Stomach (tissue), 9 donors: ENCODE data around the gene CHCT1. TPM values are rescaled to one million over a fixed set of nuclear protein-coding genes. Genes with fewer than 3 reads are reported as not detected.

Source experiments
- DNase-seq, 2 donors: peaks; one replicate each; pipeline versions ENCODE4 v3.0.0 to v3.0.0-alpha.2; 2013 to 2019
- H3K27ac ChIP-seq, 5 donors: fragments of 200-600 bp in 4 of 5; sonication (generic) in 4 of 5; one replicate each; pipeline ENCODE4 v1.5.1; 2013 to 2019; ENCODE audit warnings: mild to moderate bottlenecking in 1 of 5, moderate library complexity in 1 of 5
- H3K27me3 ChIP-seq, 3 donors: fragments of 200-600 bp; sonication (generic); one replicate each; pipeline ENCODE4 v1.5.1; 2017 to 2019; ENCODE audit warnings: mixed run types in 1 of 3
- H3K36me3 ChIP-seq, 4 donors: fragments of 200-600 bp; sonication (generic); 1 replicate in 3 of 4; 2 replicates in 1 of 4; pipeline ENCODE4 v1.5.1; 2016 to 2019
- H3K4me1 ChIP-seq, 4 donors: fragments of 200-600 bp; sonication (generic); one replicate each; pipeline ENCODE4 v1.5.1; 2016 to 2019
- H3K4me3 ChIP-seq, 4 donors: fragments of 200-600 bp; sonication (generic) in 3 of 4; one replicate each; pipeline ENCODE4 v1.5.1; 2016 to 2019; ENCODE audit warnings: mild to moderate bottlenecking in 1 of 4
- H3K9me3 ChIP-seq, 4 donors: fragments of 200-600 bp; sonication (generic); one replicate each; pipeline ENCODE4 v1.5.1; 2016 to 2019
- CTCF ChIP-seq, 7 experiments: fragments of 450-650 bp in 4 of 7; fragments of 200-600 bp in 3 of 7; sonication (generic) in 3 of 7; IDR thresholded peaks; one replicate each; pipeline ENCODE4 v1.5.1; 2016 to 2019; ENCODE audit warnings: antibody characterized with exemption in 7 of 7, control low read depth in 2 of 7, mild to moderate bottlenecking in 1 of 7
- EP300 ChIP-seq: sonication (generic); formaldehyde crosslinking; IDR thresholded peaks from one replicate; pipeline ENCODE4 v1.6.1; 2017; ENCODE audit warnings: antibody characterized with exemption
- POLR2A ChIP-seq, 4 donors: fragments of 450-650 bp; IDR thresholded peaks; one replicate each; pipeline ENCODE4 v1.6.1; 2016; ENCODE audit warnings: antibody characterized with exemption in 4 of 4, control low read depth in 2 of 4, mild to moderate bottlenecking in 1 of 4, moderate library complexity in 1 of 4
- POLR2AphosphoS5 ChIP-seq, 3 donors: sonication (generic); formaldehyde crosslinking; IDR thresholded peaks; one replicate each; pipeline ENCODE4 v1.6.1; 2016; ENCODE audit warnings: antibody characterized with exemption in 3 of 3
- WGBS, 5 donors: extraction: QIAGEN DNeasy Blood & Tissue Kit in 3 of 5; methylation state at CpG; one replicate each; pipeline versions ENCODE4 v1.1.5 to v1.1.7; 2013 to 2018; 5-methylcytosine and 5-hydroxymethylcytosine counted together
- intact Hi-C: fragments of 100-400 bp; cut with DNase I; formaldehyde crosslinking; loops from one replicate; pipeline ENCODE4 v1.15.1; 2023; ENCODE audit warnings: low total_unique reads
- polyA plus RNA-seq, 3 donors: library from polyadenylated mRNA; stranded (reverse); fragments of 200-250 nt; gene quantifications; one replicate each; pipeline ENCODE4 v1.2.3, GENCODE V29; 2013
- total RNA-seq, 5 donors: library from RNA; depleted of rRNA; stranded (reverse); fragments of >200 nt; gene quantifications; one replicate each; pipeline versions ENCODE4 v1.1.0 to v1.2.3, GENCODE V29; 2014 to 2016
- donor health status: healthy with polysubstance abuse.
- donor health status: Bipolar disorder and iron deficiency.
- donor health status: healthy.

The CHCT1 gene
- total and polyA plus RNA-seq, 8 donors, result not detected

- no peaks in the 10 kb centered on the region for H3K9me3 ChIP-seq
- peak overlapping the region in 2 of 5 donors; percentile 56 to 64 for H3K27ac ChIP-seq
- DNase-seq, result peak in 1 of 2 donors; percentile 16
- no peak for TF ChIP-seq POLR2A (IDR thresholded peaks at IDR 0.05)
- no peak for TF ChIP-seq EP300
- no peak for TF ChIP-seq CTCF (IDR thresholded peaks at IDR 0.05)
- TF ChIP-seq POLR2AphosphoS5 (IDR thresholded peaks at IDR 0.05), result no peak
- intact Hi-C loops, result no loop called here
- no peaks in the 10 kb centered on the region for H3K27me3 ChIP-seq
- 73 to 85% (median 80%) methylated on average over 3 of the region's 3 CpGs for WGBS, 5 donors
- H3K4me3 ChIP-seq, result no peak overlapping the region
- peaks cover 0 to 11% (median 0%) of the 10 kb centered on the region in 4 donors for H3K4me1 ChIP-seq
- H3K36me3 ChIP-seq, result no peaks in the 10 kb centered on the region
These were observed 23.9 kb upstream of the CHCT1 start for GRCh38 chr17:60398227-60398959.

- Histone ChIP-seq H3K4me1 (no peaks in the 10 kb centered on the region), H3K27me3 (peaks cover 0 to 7% (median 0%) of the 10 kb centered on the region in 3 donors), H3K9me3 (no peaks in the 10 kb centered on the region), H3K36me3 (no peaks in the 10 kb centered on the region), H3K4me3 (no peak overlapping the region), H3K27ac (no peak overlapping the region)
- TF ChIP-seq POLR2A (IDR thresholded peaks at IDR 0.05), result no peak
- no peak for TF ChIP-seq CTCF (IDR thresholded peaks at IDR 0.05)
- no peak for TF ChIP-seq EP300
- TF ChIP-seq POLR2AphosphoS5 (IDR thresholded peaks at IDR 0.05), result no peak
- DNase-seq, result no peak
- intact Hi-C loops, result no loop called here
These were observed 20.5 kb upstream of the CHCT1 start for GRCh38 chr17:60401819-60402218.

- TF ChIP-seq CTCF (IDR thresholded peaks at IDR 0.05), result no peak
- no peak for TF ChIP-seq POLR2AphosphoS5 (IDR thresholded peaks at IDR 0.05)
- no peak for TF ChIP-seq POLR2A (IDR thresholded peaks at IDR 0.05)
- no peak for TF ChIP-seq EP300
- 74 to 90% (median 79%) methylated on average over 3 of the region's 3 CpGs for WGBS, 5 donors
These were observed 18.8 kb upstream of the CHCT1 start for GRCh38 chr17:60403523-60403810.

GRCh38 chr17:60403962-60404361 lies 18.3 kb upstream of the CHCT1 start:
- no peak for DNase-seq
- WGBS, 5 donors, result 78 to 95% (median 91%) methylated on average over 6 of the region's 6 CpGs
- H3K36me3 ChIP-seq, result no peaks in the 10 kb centered on the region
- H3K27ac ChIP-seq, result no peak overlapping the region
- intact Hi-C loops, result no loop called here
- no peak overlapping the region for H3K4me3 ChIP-seq
- no peaks in the 10 kb centered on the region for H3K9me3 ChIP-seq
- peaks cover 0 to 8% (median 0%) of the 10 kb centered on the region in 3 donors for H3K27me3 ChIP-seq
- no peak for TF ChIP-seq CTCF (IDR thresholded peaks at IDR 0.05)
- no peak for TF ChIP-seq POLR2AphosphoS5 (IDR thresholded peaks at IDR 0.05)
- TF ChIP-seq EP300, result no peak
- TF ChIP-seq POLR2A (IDR thresholded peaks at IDR 0.05), result no peak
- no peaks in the 10 kb centered on the region for H3K4me1 ChIP-seq

More at GRCh38 chr17:60403523-60403810, 18.8 kb upstream of the CHCT1 start:
- intact Hi-C loops, result no loop called here
- Histone ChIP-seq H3K36me3 (no peaks in the 10 kb centered on the region), H3K4me1 (no peaks in the 10 kb centered on the region), H3K4me3 (no peak overlapping the region), H3K27me3 (peaks cover 0 to 8% (median 0%) of the 10 kb centered on the region in 3 donors), H3K9me3 (no peaks in the 10 kb centered on the region), H3K27ac (no peak overlapping the region)
- no peak for DNase-seq
